GM21786 (cell line): ENCODE results near the gene CCNL1.

Experiments used
- ATAC-seq: cut with Tn5 transposase; IDR thresholded peaks from one replicate; pipeline ENCODE4 v1.9.1; 2021; ENCODE audit not compliant: unreplicated experiment

Gene CCNL1

DNA sequence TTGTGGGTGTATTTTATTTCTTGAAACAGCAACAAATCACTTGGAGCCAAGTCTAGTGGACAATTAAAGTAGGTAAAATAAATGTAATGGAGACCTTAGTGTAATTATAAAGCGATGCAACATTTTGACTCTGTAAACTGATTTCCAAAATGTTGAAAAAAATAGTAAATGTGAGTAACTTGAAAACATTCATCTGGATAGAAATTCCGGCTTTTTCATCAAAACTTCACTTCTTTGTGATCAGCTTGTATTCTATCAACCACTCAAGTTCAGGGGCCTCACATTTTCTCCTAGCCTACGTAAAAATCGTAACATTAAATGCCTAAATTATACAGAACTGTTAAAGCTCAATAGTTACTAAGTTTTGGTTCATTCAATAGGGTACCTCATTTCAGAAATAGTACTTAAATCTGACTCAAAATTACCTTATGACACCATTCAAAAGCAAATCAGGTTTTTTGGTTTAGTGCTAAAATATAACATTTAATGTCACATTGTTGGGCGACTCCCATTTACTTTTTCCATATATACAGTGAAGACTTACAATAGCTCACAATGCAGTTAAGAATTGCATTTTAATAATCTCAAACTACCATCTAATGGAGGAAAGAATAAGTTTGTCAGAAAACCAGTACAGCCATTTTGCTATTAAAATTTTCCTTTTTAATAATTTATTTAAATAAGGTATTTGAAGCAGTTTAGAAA lies 12.7 kb downstream of the CCNL1 start:
- no peak for ATAC-seq

DNA sequence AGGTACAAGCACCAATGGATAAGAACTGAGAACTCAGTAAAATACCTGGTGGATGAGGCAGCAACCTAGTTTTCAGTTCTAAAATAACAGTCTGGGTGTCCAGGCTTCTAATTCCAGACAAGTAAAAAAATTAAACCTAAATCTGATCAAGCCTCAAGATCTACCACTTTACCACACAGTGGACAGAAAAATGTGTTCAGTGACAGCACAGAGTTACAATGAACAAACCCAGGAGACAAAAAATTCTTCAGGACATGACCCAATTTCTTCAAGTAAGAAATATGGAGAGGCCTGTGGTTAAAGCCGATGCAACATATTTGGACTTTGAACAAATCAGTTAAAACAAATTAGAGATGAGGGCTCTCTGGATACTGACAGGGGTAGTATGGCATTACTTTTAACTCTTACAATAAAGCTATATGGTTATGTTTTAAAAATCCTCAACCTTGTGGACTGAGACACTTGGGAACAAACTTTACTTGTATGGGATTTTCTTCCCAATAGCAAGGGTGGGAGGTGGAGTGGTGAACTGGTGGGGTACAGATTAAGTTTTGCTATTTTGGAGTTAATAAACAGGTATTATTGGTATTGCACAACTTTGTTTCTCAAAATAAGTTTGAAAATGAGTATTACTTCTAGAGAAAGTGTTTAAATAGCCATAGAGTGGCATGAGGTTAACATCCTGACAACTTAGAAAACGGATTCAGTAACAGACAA lies 14.2 kb downstream of the CCNL1 start:
- ATAC-seq = no peak

DNA sequence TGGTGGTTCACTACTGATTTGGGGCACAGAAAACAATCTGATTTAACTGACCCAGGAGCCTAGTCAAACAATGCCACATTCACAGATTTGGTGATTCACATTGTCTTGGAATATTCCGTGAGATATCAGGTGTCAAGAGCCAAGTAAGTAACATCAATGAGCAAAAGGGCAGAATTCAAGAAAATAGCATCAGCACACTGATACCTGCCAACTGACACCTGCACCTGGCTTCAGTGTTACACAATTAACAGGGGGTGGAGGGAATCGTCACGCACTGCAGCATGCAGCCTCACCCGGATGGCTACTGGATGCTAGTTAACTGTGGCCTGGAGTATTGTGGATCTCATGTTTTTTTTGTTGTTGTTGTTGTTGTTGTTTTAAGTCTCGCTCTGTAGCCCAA lies 17.6 kb downstream of the CCNL1 start:
- ATAC-seq = no peak

DNA sequence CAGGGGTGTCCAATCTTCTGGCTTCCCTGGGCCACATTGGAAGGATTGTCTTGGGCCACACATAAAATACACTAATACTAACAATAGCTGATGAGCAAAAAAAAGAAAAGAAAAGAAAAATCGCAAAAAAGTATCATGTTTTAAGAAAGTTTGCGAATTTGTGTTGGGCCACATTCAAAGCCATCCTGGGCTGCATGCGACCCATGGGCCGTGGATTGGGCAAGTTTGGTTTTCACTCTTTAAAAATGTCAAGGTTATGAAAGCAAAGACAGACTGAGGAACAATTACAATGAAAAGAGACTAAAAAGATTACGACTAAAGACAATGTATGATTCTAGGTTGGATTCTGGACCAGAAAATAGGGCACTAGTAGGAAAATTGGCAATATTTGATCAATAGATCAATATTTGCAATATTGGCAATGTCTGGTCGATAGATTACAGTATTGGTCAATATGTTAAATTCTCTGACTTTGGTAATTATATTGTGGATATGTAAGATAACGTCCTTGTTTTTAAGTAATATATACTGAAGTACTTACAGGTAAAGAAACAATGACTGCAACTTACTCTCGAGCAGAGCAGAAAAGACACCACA lies 19.9 kb downstream of the CCNL1 start:
- no peak for ATAC-seq

DNA sequence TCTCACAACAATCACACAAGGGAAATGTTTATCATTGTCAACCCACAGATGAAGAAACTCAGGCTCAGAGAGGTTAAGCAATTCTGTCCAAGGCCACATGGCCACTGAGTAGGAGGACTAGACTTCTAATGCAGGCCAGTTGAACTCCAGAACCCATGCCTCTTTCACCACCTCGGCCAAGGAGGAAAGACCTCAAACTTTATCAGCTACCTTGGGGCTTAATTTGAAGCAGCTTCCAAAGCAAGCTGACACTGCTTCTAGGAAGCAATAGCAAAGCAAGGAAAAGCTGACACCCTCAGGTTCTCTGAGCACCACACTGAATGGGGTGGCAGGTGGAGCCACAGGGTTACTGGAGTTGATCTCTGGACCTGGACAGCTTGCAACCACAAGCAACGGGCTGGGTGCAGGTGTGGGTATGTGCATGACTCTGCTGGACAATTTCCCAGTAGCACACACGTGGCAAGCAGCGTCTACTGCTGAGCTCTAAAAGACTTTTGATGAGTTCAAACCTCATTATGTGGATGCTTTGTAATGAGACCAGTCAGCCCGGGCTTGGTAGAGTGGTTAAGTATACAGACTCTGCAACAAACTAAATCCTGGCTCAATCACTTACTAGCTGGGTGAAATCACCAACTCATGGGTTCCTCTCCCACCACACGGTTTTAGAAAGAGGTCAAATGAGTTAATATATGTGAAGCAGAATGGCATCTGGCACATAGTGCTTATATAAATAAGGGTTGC lies 23.1 kb downstream of the CCNL1 start:
- ATAC-seq = no peak

DNA sequence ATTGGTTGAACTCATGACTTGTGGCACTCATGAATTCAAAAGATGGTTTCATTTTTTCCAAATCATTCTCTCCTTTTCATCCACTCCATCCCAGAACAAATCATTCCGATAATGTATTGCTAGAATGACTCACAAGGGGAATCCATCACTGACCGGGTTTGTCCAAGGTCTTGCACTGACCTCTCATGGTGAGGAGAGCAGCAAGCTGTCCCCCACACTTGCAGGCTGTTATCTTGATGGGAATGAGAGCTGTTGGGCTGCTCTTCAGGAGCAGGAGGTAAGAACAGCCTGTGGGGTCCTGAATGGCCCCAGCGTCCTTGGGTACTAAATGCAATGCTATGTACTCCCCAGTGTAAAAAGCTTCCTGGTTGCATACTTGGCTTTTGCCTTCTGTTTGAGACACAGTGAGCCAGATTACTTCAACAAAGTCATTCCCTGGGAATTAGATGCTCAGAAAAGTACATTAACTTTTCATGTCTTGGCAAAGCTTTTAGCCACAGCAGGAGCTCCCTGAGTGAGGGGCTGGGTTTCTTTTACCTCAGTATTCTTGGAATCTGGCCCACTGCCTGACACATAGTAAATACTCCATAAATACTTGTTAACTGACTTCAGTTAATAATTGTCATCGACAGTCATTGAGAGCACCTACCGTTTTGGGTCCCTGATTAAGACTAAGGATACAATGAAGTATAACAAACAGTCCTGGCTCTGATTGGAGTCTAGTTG lies 24.1 kb downstream of the CCNL1 start:
- no peak for ATAC-seq

DNA sequence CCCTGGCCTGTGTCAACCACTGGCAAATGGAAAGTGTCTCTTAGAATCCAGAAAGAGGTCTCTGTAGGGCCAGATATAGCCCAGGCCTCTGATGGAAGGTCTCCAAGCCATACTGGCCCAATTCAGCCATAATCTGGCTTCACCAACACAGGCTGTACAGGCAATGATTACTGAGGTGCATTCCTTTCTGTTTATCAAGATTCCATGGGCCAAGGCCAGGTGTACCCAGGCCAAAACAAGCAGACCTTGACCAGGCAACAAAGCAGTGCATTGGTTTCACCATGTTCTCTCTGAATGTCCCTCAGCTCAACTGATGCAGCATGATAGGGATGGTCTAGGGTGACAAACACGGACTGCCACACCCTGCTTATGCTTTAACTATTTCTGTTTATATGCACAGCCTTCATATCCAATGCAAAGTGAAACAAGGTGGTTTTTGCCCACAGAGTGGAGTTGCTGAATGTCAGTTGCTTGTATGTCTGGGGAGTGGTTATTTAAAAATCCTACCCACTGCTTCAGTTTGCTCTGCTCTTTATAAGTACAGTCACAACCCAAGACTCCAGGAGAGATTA lies 25.2 kb downstream of the CCNL1 start:
- peak; percentile 45 for ATAC-seq

DNA sequence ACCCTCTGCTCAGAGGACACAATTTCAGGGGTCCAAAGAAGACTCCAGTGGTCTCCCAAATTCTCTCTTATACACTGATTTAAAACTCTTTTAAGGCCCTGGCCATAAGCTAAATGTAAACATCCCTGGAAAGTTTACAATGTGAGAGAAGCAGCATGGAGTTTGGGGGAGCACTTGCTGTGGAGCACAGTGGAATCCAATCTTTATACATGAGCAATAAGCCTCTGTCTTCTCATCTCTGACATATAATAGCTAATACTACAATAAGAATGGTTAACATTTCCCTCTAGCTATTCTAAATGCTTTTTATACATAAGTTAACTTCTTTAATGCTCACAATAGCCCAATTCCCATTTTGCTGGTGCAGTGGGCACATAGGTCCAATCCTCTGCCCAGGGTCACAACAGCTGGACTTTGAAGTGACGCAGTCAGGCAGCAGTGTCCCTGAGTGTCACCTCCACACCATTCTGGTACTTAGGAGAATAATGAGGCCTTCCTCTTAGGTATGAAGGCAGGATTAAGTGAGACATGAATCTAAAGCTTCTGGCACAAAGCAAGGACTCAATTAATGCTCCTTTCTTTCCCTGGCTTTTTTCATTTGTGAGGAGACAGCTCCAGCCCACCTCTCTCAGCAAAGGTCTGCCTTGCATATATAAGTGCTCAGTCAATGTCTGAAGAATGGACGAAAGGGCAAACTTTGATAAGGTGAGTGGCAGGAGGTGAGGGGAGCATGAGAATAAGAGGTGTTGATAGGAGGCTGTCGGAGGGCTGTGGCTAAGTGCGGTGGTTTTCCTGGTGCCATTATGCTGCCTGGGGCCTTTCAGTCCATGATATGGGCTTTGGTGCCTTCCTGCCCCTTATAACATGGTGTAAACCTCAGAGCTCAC lies 26.3 kb downstream of the CCNL1 start:
- no peak for ATAC-seq

DNA sequence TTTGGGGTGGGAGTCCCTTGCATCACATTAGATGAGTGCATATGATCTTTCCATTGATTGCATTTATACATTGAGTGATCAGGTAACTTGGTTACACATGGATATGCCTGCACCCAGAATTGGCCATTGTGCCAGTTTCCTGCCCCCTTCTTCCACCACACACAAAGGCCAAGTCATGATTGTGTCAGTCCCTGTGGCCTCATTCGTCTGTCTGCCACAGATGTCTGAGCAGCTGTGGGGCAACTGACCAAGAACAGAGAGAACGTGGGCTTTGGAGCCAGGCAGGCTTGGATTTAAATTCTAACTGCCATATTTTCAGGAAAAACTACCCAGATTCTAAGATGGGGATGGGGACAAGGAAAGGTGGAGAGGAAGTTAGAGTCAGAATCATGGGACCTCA lies 27.0 kb downstream of the CCNL1 start:
- ATAC-seq = no peak

DNA sequence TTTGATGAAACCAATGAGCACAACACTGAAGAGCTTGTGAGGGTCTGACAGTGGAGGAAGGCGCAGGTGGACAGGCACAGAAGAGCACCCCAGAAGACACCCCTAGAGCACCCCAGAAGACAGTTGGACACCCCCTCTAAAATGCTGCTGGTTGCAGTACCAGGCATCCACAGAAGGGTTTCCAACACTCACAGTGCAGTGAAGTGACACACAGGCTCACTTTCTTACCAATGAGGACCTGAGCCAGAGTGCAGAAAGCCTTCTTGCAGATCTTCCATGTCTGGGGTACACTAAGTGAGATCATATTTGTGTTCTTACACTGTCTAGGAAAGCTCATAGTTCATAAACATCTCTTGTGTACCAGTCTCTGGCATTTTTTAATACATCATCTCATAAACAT lies 27.6 kb downstream of the CCNL1 start:
- ATAC-seq = no peak

DNA sequence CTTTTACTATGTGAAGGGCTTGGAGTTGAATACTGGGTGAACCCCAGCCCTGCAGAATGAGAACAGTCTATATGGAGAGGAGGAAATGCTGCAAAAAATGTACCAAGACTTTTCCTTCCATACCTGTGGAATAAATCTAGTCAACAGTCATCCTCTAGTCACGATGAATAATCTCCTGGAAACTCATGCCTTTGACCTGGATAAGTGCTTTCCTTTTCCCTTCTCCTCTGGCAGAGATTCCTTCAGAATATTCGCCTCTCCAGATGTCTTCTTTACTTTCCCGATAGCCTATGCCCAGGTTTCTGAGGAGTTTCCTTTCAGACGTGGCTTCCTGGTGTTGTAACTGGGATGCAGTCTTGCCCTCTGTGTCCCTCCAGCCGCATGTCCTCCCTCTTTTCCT lies 28.1 kb downstream of the CCNL1 start:
- ATAC-seq = no peak

DNA sequence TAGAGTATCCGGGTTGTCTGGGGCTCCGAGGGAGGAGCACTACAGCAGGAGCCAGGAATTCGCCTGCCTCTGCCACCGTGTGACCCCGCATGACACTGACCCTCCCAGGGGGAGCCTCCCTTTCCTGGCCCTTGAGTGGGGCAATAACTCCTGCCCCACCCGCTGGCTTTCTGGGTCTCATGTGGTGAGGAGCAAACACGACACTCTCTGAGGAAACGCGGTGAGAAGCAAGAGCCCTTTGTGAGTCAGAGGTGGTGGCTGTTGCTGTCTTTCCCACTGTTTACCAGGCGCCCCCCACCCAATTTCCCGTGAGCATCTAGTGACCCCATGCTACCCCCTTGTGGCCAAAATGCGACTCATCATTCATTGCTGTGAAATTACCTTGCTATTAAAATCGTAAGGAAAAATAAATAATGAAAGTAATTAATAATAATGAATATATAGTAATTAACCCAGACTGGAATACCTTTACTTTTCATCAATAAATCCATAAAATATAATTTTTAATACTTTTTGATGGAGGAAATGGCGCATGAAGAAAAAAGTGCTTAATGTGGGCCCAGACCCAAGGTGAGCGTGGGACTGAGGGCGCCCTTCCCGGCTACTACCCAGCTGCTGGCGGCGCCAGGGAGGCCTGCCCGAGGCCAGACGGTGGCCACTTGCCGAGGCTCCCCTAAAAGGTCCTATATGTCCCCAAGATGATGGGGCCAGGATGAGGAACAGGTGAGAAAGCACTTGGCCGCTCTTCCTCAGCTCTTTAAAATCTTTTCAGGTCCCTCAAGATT lies 29.3 kb downstream of the CCNL1 start:
- no peak for ATAC-seq

DNA sequence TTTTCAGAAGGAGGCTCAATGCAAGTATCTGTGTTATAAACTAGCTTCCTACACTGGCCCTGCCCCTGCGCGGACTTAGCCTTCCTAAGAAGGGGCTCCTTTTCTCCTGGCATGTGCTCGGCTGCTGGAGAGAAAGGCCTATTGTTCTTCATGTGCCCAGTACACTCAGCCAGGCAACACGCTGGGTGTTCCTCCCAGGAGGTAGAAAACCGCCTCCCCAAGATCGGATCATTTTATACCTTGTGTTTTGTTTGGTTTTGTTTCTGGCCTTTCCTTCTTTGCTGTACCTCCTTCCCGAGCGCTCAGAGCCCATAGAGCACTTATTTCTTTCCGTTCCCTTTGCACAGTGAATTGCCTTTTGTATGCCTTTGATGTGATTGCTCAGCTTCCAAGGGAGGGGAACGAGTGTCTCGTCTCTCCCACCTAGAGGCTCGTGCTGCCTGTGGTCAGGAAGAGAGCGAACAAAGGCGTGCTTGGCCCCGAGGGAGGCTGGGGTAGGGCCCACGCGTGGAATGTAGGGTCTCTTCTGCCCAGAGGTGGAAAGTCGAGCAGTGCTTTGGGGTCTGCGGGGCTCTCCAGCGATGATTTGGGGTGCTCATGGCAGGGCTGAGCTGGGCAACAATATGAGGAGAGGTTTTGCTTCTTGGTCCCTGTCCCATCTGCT lies 30.0 kb downstream of the CCNL1 start:
- ATAC-seq = no peak

DNA sequence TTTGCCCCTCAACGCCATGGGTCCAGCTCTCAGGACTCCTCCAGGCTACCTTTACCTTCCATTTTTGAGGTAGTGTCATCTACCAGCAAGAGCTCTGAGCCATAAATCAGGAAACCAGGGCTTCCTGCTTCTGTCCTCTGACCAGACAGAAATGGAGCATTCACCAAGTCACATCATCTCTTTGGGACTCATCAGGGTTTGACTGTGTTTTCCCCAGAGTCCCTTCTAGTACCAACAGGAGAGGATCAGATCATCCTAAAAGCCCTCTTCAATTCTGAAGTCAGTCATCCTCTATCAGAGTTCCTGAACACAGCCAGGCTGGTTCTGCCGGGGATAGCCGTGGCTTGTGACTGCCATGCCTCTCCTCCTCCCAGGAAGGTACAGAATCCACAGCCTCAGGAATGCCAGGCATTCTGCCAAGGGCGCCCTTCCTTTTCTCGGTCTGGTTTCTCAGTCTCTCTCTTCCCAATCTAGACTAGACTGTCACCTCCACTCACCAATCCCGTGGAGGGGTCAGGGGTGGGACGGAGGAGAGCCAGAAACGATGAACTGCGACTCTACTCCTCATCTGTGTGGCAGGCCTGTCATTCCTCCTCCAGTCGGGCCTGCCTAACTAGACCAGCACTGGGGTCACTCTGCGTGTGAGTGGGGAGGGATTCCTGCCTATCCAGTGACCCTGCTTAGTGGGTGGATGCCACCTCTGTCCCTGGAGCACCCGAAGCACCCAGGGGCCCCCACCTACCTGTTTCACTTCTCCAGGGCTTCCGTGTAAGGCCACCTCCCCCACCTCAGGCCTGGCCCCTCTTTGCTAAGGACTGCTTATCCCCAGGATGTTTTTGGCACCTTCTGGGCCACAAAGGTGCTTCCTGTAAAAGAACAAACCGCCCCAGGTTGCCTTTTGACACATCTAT lies 30.9 kb downstream of the CCNL1 start:
- ATAC-seq = peak; percentile 17

DNA sequence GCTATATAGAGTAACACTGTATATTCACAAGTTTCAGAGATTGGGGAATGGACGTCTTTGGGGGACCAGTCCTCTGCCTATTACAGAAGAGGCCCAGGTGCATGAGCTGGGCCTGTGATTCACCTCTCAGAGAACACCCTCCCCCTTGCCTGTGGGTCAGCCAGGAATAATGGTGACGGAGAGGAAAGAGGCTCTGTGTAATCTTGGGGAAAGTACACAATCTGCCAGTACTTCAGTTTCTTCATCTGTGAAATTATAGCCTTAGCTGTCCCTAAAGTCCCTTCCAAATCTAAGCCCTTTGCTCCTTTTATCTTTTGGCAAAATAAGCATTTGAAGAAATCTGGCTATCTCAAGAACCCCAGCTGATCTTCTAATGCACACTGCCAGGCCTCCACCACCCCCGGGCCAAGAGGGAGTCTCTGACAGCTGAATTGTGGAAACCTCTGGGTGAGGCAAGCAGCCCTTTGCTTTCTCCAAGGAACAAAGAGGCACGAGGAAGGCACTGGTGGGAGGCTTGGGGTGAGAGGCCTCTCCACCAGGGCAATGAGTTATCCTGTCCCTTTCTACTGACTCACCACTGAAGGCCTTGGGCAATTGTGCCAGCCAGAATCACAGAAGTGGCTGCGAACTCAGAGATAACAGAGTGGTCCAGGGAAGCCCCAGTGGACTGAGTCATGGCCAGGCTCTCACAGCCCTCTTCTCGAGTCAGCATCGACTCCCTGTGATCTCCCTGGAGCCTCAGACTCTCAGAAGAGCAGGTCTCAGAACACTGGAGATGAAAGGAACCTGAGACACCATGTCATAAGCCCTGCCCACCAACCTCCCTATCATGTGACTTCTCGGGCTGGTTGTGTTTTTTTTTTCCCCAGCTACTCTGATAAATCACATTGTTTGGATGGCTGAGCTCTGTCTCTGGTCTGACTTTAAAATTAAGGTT lies 31.8 kb downstream of the CCNL1 start:
- ATAC-seq = peak; percentile 67

DNA sequence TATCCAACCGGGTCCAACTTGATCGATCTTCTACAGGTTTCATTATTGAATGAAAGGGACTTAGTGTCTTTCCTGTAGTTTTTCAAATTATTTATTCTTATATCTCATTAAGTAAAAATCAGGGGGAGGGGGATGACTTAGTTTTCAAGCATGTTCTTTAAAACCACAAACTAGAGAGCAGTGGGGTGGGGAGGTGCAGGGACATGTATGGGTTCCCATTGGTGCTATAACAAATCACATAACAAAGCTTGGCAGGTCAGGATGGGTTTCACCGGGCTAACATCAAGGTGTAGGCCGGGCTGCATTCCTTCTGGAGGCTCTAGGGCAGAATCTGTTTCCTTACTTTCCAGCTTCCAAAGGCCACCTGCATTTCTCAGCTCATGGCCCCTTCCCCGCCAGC lies 32.7 kb downstream of the CCNL1 start:
- no peak for ATAC-seq
